Smooth muscle cell (in vitro differentiated cells): ENCODE data around the gene RAB11B. TPM values are rescaled to one million over a fixed set of nuclear protein-coding genes. Genes with fewer than 3 reads are reported as not detected.
"Not testable (repeated sequence)": the region's sequence is repeated elsewhere in the genome, so short reads cannot be mapped to it uniquely, and the experiment has no call there.

ENCODE experiments used
- DNase-seq: peaks from one replicate; lab custom pipeline; 2025; ENCODE audit not compliant: unreplicated experiment; lab: John Stamatoyannopoulos, UW
- H2AFZ ChIP-seq: fragments of 200-600 bp; sonication (generic); 2 replicates; pipeline ENCODE4 v1.6.0; 2016; ENCODE audit warnings: antibody characterized with exemption, low read depth, mild to moderate bottlenecking
- H3F3A ChIP-seq: fragments of 200-600 bp; sonication (generic); 2 replicates; pipeline ENCODE4 v1.6.0; 2017; ENCODE audit warnings: antibody characterized with exemption, low read depth
- H3K27ac ChIP-seq: fragments of 200-600 bp; sonication (generic); 2 replicates; pipeline ENCODE4 v1.5.1; 2016; ENCODE audit warnings: low read depth, mild to moderate bottlenecking
- H3K27me3 ChIP-seq: fragments of 200-600 bp; sonication (generic); 2 replicates; pipeline ENCODE4 v1.6.1; 2016; ENCODE audit warnings: low read depth, mild to moderate bottlenecking
- H3K36me3 ChIP-seq: fragments of 200-600 bp; sonication (generic); 2 replicates; pipeline ENCODE4 v1.5.1; 2016; ENCODE audit warnings: low read depth
- H3K4me1 ChIP-seq: fragments of 200-600 bp; sonication (generic); 2 replicates; pipeline ENCODE4 v1.5.1; 2016; ENCODE audit warnings: low read depth
- H3K4me2 ChIP-seq: fragments of 200-600 bp; sonication (generic); 2 replicates; pipeline ENCODE4 v1.6.0; 2016; ENCODE audit warnings: mild to moderate bottlenecking
- H3K4me3 ChIP-seq: fragments of 200-600 bp; sonication (generic); 2 replicates; pipeline ENCODE4 v1.5.1; 2016; ENCODE audit warnings: mild to moderate bottlenecking
- H3K79me2 ChIP-seq: fragments of 200-600 bp; sonication (generic); 2 replicates; pipeline ENCODE4 v1.6.0; 2016; ENCODE audit warnings: low read depth, mild to moderate bottlenecking
- H3K9ac ChIP-seq: fragments of 200-600 bp; sonication (generic); 2 replicates; pipeline ENCODE4 v1.6.0; 2016; ENCODE audit warnings: low read depth
- H3K9me3 ChIP-seq: fragments of 200-600 bp; sonication (generic); replicated peaks from 2 replicates; pipeline ENCODE4 v1.5.1; 2016; ENCODE audit warnings: low read depth
- H4K20me1 ChIP-seq: fragments of 200-600 bp; sonication (generic); 2 replicates; pipeline ENCODE4 v1.6.0; 2016; ENCODE audit warnings: low read depth
- CTCF ChIP-seq: fragments of 200-600 bp; sonication (generic); IDR thresholded peaks from 2 replicates; pipeline ENCODE4 v1.5.1; 2017; ENCODE audit warnings: borderline replicate concordance, mild to moderate bottlenecking, antibody characterized with exemption; ENCODE audit not compliant: insufficient read depth, poor library complexity, severe bottlenecking
- WGBS: methylation state at CpG from one replicate; pipeline ENCODE4 v1.1.7; 2016; ENCODE audit warnings: low lambda C conversion rate; 5-methylcytosine and 5-hydroxymethylcytosine counted together
- polyA plus RNA-seq: library from polyadenylated mRNA; unstranded; fragments of >200 nt; fragmentation: Nextera tagmentation; extraction: Ambion mirVana; gene quantifications from 2 replicates; pipeline ENCODE4 v1.2.1, GENCODE V29; 2016
- total RNA-seq: library from RNA; depleted of rRNA; stranded (reverse); fragments of >200 nt; gene quantifications from 2 replicates; pipeline ENCODE4 v1.2.3, GENCODE V29; 2014

The RAB11B gene
- total and polyA plus RNA-seq, 2 experiments from 2014 or later: 28.9 to 148 TPM

GRCh38 chr19:8377598-8377997 lies 12.6 kb upstream of the RAB11B start:
- Histone ChIP-seq H3K4me1 (no peaks in the 10 kb centered on the region), H3K9me3 (no peaks in the 10 kb centered on the region), H3K9ac (no peak overlapping the region), H3K4me3 (no peak overlapping the region), H3K4me2 (no peak overlapping the region), H4K20me1 (no peaks in the 10 kb centered on the region), H3K27me3 (no peaks in the 10 kb centered on the region), H3K79me2 (no peaks in the 10 kb centered on the region), H3K27ac (no peak overlapping the region), H2AFZ (no peak overlapping the region), H3K36me3 (no peaks in the 10 kb centered on the region), H3F3A (no peaks in the 10 kb centered on the region)
- no peak for TF ChIP-seq CTCF
- no peak for DNase-seq
- 60% methylated on average over 1 of the region's 1 CpG for WGBS

GRCh38 chr19:8379156-8379891 lies 10.8 kb upstream of the RAB11B start:
- not testable (repeated sequence) for H3K9ac ChIP-seq, H4K20me1 ChIP-seq, H2AFZ ChIP-seq, H3K79me2 ChIP-seq, H3K4me2 ChIP-seq, H3K9me3 ChIP-seq, DNase-seq, H3K27ac ChIP-seq, H3K4me1 ChIP-seq, H3K27me3 ChIP-seq, H3F3A ChIP-seq, H3K4me3 ChIP-seq, H3K36me3 ChIP-seq
- WGBS: 96% methylated on average over 13 of the region's 13 CpGs

GRCh38 chr19:8384569-8384968 lies 5.6 kb upstream of the RAB11B start:
- not testable (repeated sequence) for H3K4me1 ChIP-seq, H3F3A ChIP-seq, H3K4me2 ChIP-seq, H3K36me3 ChIP-seq, H3K27me3 ChIP-seq, H3K79me2 ChIP-seq, H3K4me3 ChIP-seq, H2AFZ ChIP-seq, DNase-seq, H3K9me3 ChIP-seq, H3K27ac ChIP-seq, H4K20me1 ChIP-seq, H3K9ac ChIP-seq
- 88% methylated on average over 4 of the region's 4 CpGs for WGBS

- not testable (repeated sequence) for H3K9ac ChIP-seq, H3F3A ChIP-seq, H3K4me3 ChIP-seq, H3K36me3 ChIP-seq, H2AFZ ChIP-seq, H4K20me1 ChIP-seq, H3K4me1 ChIP-seq, H3K27me3 ChIP-seq, H3K79me2 ChIP-seq, DNase-seq, H3K9me3 ChIP-seq, H3K4me2 ChIP-seq, H3K27ac ChIP-seq
- 76% methylated on average over 2 of the region's 2 CpGs for WGBS
These were observed 5.1 kb upstream of the RAB11B start for GRCh38 chr19:8385103-8385502.

- not testable (repeated sequence) for H3K9me3 ChIP-seq, H3K79me2 ChIP-seq, DNase-seq, H3K4me1 ChIP-seq, H3K4me3 ChIP-seq, H3F3A ChIP-seq, H3K36me3 ChIP-seq, H3K27me3 ChIP-seq, H2AFZ ChIP-seq, H4K20me1 ChIP-seq, H3K4me2 ChIP-seq, H3K9ac ChIP-seq
- WGBS: 82% methylated on average over 3 of the region's 3 CpGs
- H3K27ac ChIP-seq: peak overlapping the region; percentile 31
These were observed 4.6 kb upstream of the RAB11B start for GRCh38 chr19:8385566-8385965.

- H3K36me3 ChIP-seq, H4K20me1 ChIP-seq, H3K79me2 ChIP-seq, H3K4me1 ChIP-seq, H3K4me2 ChIP-seq, H3K9ac ChIP-seq, H3K27ac ChIP-seq, H3K9me3 ChIP-seq, H3K4me3 ChIP-seq, H3F3A ChIP-seq, H2AFZ ChIP-seq, H3K27me3 ChIP-seq, DNase-seq: not testable (repeated sequence)
- 75% methylated on average over 9 of the region's 9 CpGs for WGBS
These were observed 3.7 kb upstream of the RAB11B start for GRCh38 chr19:8386419-8386818.
